AG09309 (cell line): ENCODE measurements around the gene SPOCK2.

Source experiments
- DNase-seq: peaks from one replicate; pipeline ENCODE4 v3.0.0-alpha.2; 2010; ENCODE audit warnings: low read depth
- H3K4me3 ChIP-seq: 2 replicates; pipeline ENCODE4 v1.5.1; 2011; ENCODE audit warnings: mild to moderate bottlenecking, low read depth, low read length, moderate library complexity; ENCODE audit not compliant: control insufficient read depth
- CTCF ChIP-seq: IDR thresholded peaks from 2 replicates; pipeline ENCODE4 v1.5.1; 2011; ENCODE audit warnings: mild to moderate bottlenecking, low read depth, low read length, inconsistent platforms; ENCODE audit not compliant: insufficient read depth, control insufficient read depth; ENCODE audit errors: missing control alignments

Gene SPOCK2

DNA sequence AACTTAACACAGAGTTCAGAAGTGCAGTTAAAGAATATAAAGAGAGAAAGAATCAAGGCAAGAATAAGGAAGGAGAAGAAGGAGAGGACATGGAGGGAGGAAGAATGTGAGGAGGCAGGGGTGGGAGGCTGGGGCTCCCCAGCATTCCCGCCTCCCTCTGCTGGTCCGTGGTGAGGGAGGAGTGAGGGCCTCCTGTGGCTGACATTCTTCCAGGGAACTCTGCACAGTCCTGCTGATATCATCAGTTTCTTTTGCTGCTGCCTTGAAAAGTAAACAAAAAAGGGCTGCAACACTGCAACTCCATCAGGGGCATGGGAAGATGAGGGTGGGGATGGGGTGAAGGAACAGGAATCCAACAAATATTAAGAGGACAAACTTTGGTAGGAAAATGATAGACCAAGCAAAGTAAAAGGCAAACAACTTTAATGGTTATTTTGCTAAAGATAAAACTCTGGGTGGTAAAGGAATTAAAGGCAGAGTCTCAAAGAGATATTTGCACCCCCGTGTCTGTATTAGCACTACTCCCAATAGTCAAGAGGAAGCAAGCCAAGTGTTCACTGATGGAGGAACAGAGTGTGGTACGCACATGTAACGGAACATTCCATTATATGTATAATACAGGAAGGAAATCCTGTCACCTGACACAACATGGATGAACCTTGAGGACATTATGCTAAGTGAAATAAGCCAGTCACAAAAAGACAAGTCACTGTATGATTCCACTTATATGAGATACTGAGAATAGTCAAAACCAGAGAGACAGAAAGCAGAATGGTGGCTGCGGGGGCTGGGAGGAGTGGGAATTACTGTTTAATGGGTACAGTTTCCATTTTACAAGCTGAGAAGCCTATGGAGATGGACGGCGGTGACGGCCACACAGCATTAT lies 8.0 kb upstream of the SPOCK2 start:
- TF ChIP-seq CTCF = no peak
- H3K4me3 ChIP-seq = no peak overlapping the region
- DNase-seq = no peak

- no peak overlapping the region for H3K4me3 ChIP-seq
- no peak for TF ChIP-seq CTCF
- DNase-seq = no peak
These were observed 6.8 kb upstream of the SPOCK2 start for GRCh38 chr10:72095195-72095594.

DNA sequence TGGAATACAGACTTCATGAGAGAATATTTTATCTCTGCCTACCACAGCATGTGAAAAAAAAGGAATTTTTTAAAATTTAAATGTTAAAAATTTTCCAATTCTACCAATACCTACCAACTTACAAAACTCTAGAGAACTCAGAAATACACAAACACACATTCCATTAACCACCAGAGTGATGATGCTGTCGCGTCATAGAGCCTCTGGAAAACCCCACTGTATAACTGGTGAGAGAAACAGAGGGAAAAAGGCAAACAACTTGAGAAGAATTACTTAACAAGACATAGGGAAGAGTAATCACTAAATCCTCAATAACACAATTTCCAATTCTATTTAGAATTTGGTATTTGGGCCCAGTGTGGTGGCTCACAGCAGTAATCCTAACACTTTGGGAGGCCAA lies 6.2 kb upstream of the SPOCK2 start:
- no peak for TF ChIP-seq CTCF
- DNase-seq = no peak
- no peak overlapping the region for H3K4me3 ChIP-seq

DNA sequence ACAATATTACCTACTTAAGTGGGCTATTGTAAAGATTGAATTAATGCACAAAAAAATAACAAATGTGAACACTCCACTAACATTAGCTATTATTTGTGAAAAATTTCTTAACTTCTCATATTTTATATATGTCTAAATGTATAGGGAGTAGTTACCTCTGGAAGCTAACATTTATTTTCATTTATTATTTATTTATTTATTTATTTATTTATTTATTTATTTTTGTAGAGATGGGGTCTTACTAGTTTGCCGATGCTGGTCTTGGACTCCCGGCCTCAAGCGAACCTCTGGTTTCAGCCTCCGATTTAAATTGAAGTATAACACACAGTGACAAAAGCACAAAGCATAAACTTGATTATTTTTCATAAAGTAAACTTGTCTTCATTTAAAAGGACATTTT lies 5.1 kb upstream of the SPOCK2 start:
- no peak overlapping the region for H3K4me3 ChIP-seq
- DNase-seq = no peak
- no peak for TF ChIP-seq CTCF

DNA sequence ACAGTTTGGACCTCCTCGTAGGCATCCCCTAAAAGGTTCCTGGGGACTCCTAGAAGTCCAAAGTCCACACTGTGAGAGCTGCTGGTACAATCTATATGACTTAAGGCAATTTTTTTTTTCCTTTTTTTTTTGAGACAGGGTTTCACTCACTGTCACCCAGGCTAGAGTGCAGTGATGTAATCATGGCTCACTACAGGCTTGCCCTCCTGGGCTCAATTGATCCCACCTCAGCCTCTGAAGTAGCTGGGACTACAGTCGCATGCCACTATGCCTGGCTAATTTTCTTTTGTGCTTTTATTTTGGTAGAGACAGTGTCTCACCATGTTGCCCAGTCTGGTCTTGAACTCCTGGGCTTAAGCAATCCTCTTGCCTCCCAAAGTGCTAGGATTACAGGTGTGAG lies 4.6 kb upstream of the SPOCK2 start:
- no peak for TF ChIP-seq CTCF
- no peak for DNase-seq
- H3K4me3 ChIP-seq = no peak overlapping the region

- no peak for DNase-seq
- no peak for TF ChIP-seq CTCF
- H3K4me3 ChIP-seq = no peak overlapping the region
These were observed 4.0 kb upstream of the SPOCK2 start for GRCh38 chr10:72092171-72092924.
